ENCODE measurements around the gene KLHDC1.
"Not testable (repeated sequence)": the region's sequence is repeated elsewhere in the genome, so short reads cannot be mapped to it uniquely, and the experiment has no call there.

Gene KLHDC1

GRCh38 chr14:49692811-49693734, at the start of gene KLHDC1:
Gene KLHDC1, plus strand, starts transcription at chr14:49693120. Its CDS starts 75 bp downstream, at chr14:49693195.
- TF ChIP-seq MYC (IDR thresholded peaks at IDR 0.05; ENCODE audit: low read depth, low read length) (no peak; the same call in 1 of the 2 replicates), POLR2A (IDR thresholded peaks at IDR 0.05; ENCODE audit: extremely low read depth, insufficient read length) (peak; percentile 43)
- peak within 1 kb of the TSS; percentile 67 for H3K4me3 ChIP-seq (ENCODE audit: low read depth, low read length)
- peak; percentile 83 for DNase-seq (ENCODE audit: low read depth)

- no peak for DNase-seq (ENCODE audit: low read depth)
- TF ChIP-seq MYC (IDR thresholded peaks at IDR 0.05; ENCODE audit: low read depth, low read length) (no peak), POLR2A (IDR thresholded peaks at IDR 0.05; ENCODE audit: extremely low read depth, insufficient read length) (no peak), MAX (IDR thresholded peaks at IDR 0.05; ENCODE audit: low read depth, low read length) (no peak), CTCF (IDR thresholded peaks at IDR 0.05; ENCODE audit: low read depth, low read length) (no peak)
- no peak overlapping the region for H3K4me3 ChIP-seq (ENCODE audit: low read depth, low read length)
Measured at GRCh38 chr14:49653508-49653907, 39.4 kb upstream of the KLHDC1 start.

- DNase-seq (ENCODE audit: low read depth): no peak
- no peak overlapping the region for H3K4me3 ChIP-seq (ENCODE audit: low read depth, low read length)
- TF ChIP-seq MAX (IDR thresholded peaks at IDR 0.05; ENCODE audit: low read depth, low read length): no peak
- no peak for TF ChIP-seq CTCF (IDR thresholded peaks at IDR 0.05; ENCODE audit: low read depth, low read length)
- no peak for TF ChIP-seq POLR2A (IDR thresholded peaks at IDR 0.05; ENCODE audit: extremely low read depth, insufficient read length)
- no peak for TF ChIP-seq MYC (IDR thresholded peaks at IDR 0.05; ENCODE audit: low read depth, low read length)
Measured at GRCh38 chr14:49654511-49654910, 38.4 kb upstream of the KLHDC1 start.

GRCh38 chr14:49657500-49657899, 35.4 kb upstream of the KLHDC1 start:
- DNase-seq (ENCODE audit: low read depth); H3K4me3 ChIP-seq (ENCODE audit: low read depth, low read length): not testable (repeated sequence)

- no peak overlapping the region for H3K4me3 ChIP-seq (ENCODE audit: low read depth, low read length)
- TF ChIP-seq CTCF (IDR thresholded peaks at IDR 0.05; ENCODE audit: low read depth, low read length) (no peak), MYC (IDR thresholded peaks at IDR 0.05; ENCODE audit: low read depth, low read length) (no peak), POLR2A (IDR thresholded peaks at IDR 0.05; ENCODE audit: extremely low read depth, insufficient read length) (no peak), MAX (IDR thresholded peaks at IDR 0.05; ENCODE audit: low read depth, low read length) (no peak)
- no peak for DNase-seq (ENCODE audit: low read depth)
Measured at GRCh38 chr14:49659526-49660455, 33.1 kb upstream of the KLHDC1 start.

- no peak overlapping the region for H3K4me3 ChIP-seq (ENCODE audit: low read depth, low read length)
- TF ChIP-seq MAX (IDR thresholded peaks at IDR 0.05; ENCODE audit: low read depth, low read length) (no peak), POLR2A (IDR thresholded peaks at IDR 0.05; ENCODE audit: extremely low read depth, insufficient read length) (no peak), CTCF (IDR thresholded peaks at IDR 0.05; ENCODE audit: low read depth, low read length) (no peak), MYC (IDR thresholded peaks at IDR 0.05; ENCODE audit: low read depth, low read length) (no peak)
- DNase-seq (ENCODE audit: low read depth): no peak
Measured at GRCh38 chr14:49670475-49670874, 22.4 kb upstream of the KLHDC1 start.

All from NB4 (cell line).